GM18517 (cell line): ENCODE measurements around the gene IDH2.

ENCODE experiments used
- ATAC-seq: cut with Tn5 transposase; IDR thresholded peaks from one replicate; pipeline ENCODE4 v1.9.1; 2021; ENCODE audit warnings: mild to moderate bottlenecking, moderate library complexity; ENCODE audit not compliant: unreplicated experiment

IDH2 gene

GRCh38 chr15:90044916-90045371 is 57.3 kb downstream of the IDH2 start:
- no peak for ATAC-seq

- ATAC-seq, result no peak
Observed at GRCh38 chr15:90044191-90044590, 58.1 kb downstream of the IDH2 start.

- no peak for ATAC-seq
Observed at GRCh38 chr15:90043530-90044010, 58.7 kb downstream of the IDH2 start.

- no peak for ATAC-seq
Observed at GRCh38 chr15:90042766-90043529, 59.3 kb downstream of the IDH2 start.

GRCh38 chr15:90042356-90042755 is 59.9 kb downstream of the IDH2 start:
- ATAC-seq, result no peak

GRCh38 chr15:90040618-90041017 is 61.6 kb downstream of the IDH2 start:
- ATAC-seq, result no peak

GRCh38 chr15:90039996-90040395 is 62.3 kb downstream of the IDH2 start:
- no peak for ATAC-seq

GRCh38 chr15:90038632-90039095 is 63.6 kb downstream of the IDH2 start:
- ATAC-seq, result no peak

GRCh38 chr15:90037961-90038631 is 64.2 kb downstream of the IDH2 start:
- peak; percentile 71 for ATAC-seq

GRCh38 chr15:90037511-90037860 is 64.8 kb downstream of the IDH2 start:
- ATAC-seq, result no peak

GRCh38 chr15:90036806-90037510 is 65.3 kb downstream of the IDH2 start:
- ATAC-seq, result no peak

- no peak for ATAC-seq
Observed at GRCh38 chr15:90036343-90036742, 65.9 kb downstream of the IDH2 start.

- ATAC-seq, result no peak
Observed at GRCh38 chr15:90035840-90036230, 66.4 kb downstream of the IDH2 start.

- ATAC-seq, result no peak
Observed at GRCh38 chr15:90035095-90035839, 67.0 kb downstream of the IDH2 start.

GRCh38 chr15:90033448-90033847 is 68.8 kb downstream of the IDH2 start:
- ATAC-seq, result no peak
